ENCODE results near the gene PHF23. TPM values are rescaled to one million over a fixed set of nuclear protein-coding genes. Genes with fewer than 3 reads are reported as not detected.
A peak's percentile ranks its signal among the peaks of the same experiment; 100 is the strongest.

The PHF23 gene
- total RNA-seq, 4 donors from 2014 or later, result 22.1 to 43.8 (median 28.9) TPM

- DNase-seq (ENCODE audit: low spot score) (peak; percentile 94), ATAC-seq (ENCODE audit: low FRiP score) (peak; percentile 34)
- TF ChIP-seq CTCF (IDR thresholded peaks at IDR 0.05), result no peak
Measured at GRCh38 chr17:7241783-7242716, 2.8 kb upstream of the PHF23 start, which contains the start of gene GABARAP. TSS of gene GABARAP (minus strand) at chr17:7242449. CDS start at chr17:7242330, 119 bp downstream.

- no peak for TF ChIP-seq CTCF (IDR thresholded peaks at IDR 0.05)
- ATAC-seq (ENCODE audit: low FRiP score) (no peak), DNase-seq (ENCODE audit: low spot score) (no peak)
Measured at GRCh38 chr17:7241090-7241733, 2.0 kb upstream of the PHF23 start.

- DNase-seq (ENCODE audit: low spot score) (no peak), ATAC-seq (ENCODE audit: low FRiP score) (no peak)
- no peak for TF ChIP-seq CTCF (IDR thresholded peaks at IDR 0.05)
Measured at GRCh38 chr17:7240375-7240774, 1.1 kb upstream of the PHF23 start.

- no peak for TF ChIP-seq CTCF (IDR thresholded peaks at IDR 0.05)
- no peak for ATAC-seq (ENCODE audit: low FRiP score)
- no peak for DNase-seq (ENCODE audit: low spot score)
Measured at GRCh38 chr17:7238420-7239090, 702 bp downstream of the PHF23 start.

GRCh38 chr17:7237761-7238419, 1.4 kb downstream of the PHF23 start:
- TF ChIP-seq CTCF (IDR thresholded peaks at IDR 0.05), result no peak
- DNase-seq (ENCODE audit: low spot score) (no peak), ATAC-seq (ENCODE audit: low FRiP score) (peak; percentile 17)

GRCh38 chr17:7237266-7237760, 1.9 kb downstream of the PHF23 start:
- ATAC-seq (ENCODE audit: low FRiP score), result no peak
- TF ChIP-seq CTCF (IDR thresholded peaks at IDR 0.05), result no peak
- DNase-seq (ENCODE audit: low spot score), result no peak

Data from omental fat pad (tissue), 4 donors.